Measurements from ENCODE around the gene MYO9B.
"Not testable (repeated sequence)": the region's sequence is repeated elsewhere in the genome, so short reads cannot be mapped to it uniquely, and the experiment has no call there.

MYO9B gene

GRCh38 chr19:17112700-17113099 is 37.1 kb downstream of the MYO9B start:
- peak in 3 of 56 donors; percentile 2 to 26 (median 4) for DNase-seq

GRCh38 chr19:17113127-17113785 is 37.7 kb downstream of the MYO9B start:
- DNase-seq: peak in 1 of 56 donors; percentile 6

GRCh38 chr19:17114414-17114831 is 38.8 kb downstream of the MYO9B start:
- no peak for DNase-seq

- peak in 15 of 56 donors; percentile 2 to 49 (median 12) for DNase-seq
These were observed 41.6 kb downstream of the MYO9B start for GRCh38 chr19:17116996-17117702.

- no peak for DNase-seq
These were observed 43.4 kb downstream of the MYO9B start for GRCh38 chr19:17118957-17119356.

GRCh38 chr19:17121736-17122293 is 46.2 kb downstream of the MYO9B start:
- no peak for DNase-seq

GRCh38 chr19:17123041-17123440 is 47.5 kb downstream of the MYO9B start:
- DNase-seq: no peak

GRCh38 chr19:17124025-17124424 is 48.4 kb downstream of the MYO9B start:
- DNase-seq: no peak

- peak in 2 of 56 donors; percentile 42 to 45 for DNase-seq
These were observed 49.6 kb downstream of the MYO9B start for GRCh38 chr19:17125062-17125727.

GRCh38 chr19:17125728-17126677 is 50.4 kb downstream of the MYO9B start:
- DNase-seq: peak in 38 of 56 donors; percentile 6 to 69 (median 40)

GRCh38 chr19:17127671-17128070 is 52.1 kb downstream of the MYO9B start:
- no peak for DNase-seq

- DNase-seq: no peak
These were observed 52.8 kb downstream of the MYO9B start for GRCh38 chr19:17128403-17128802.

- no peak for DNase-seq
These were observed 53.2 kb downstream of the MYO9B start for GRCh38 chr19:17128820-17129219.

GRCh38 chr19:17129377-17129776 is 53.8 kb downstream of the MYO9B start:
- no peak for DNase-seq

GRCh38 chr19:17135001-17135853 is 59.6 kb downstream of the MYO9B start:
- DNase-seq: peak in 48 of 56 donors; percentile 6 to 77 (median 44)

GRCh38 chr19:17136021-17136420 is 60.4 kb downstream of the MYO9B start:
- DNase-seq: no peak

GRCh38 chr19:17136617-17137016 is 61.0 kb downstream of the MYO9B start:
- DNase-seq: no peak

GRCh38 chr19:17137417-17137816 is 61.8 kb downstream of the MYO9B start:
- DNase-seq: no peak

- not testable (repeated sequence) for DNase-seq
These were observed 62.7 kb downstream of the MYO9B start for GRCh38 chr19:17138052-17138846.
